ENCODE results near the gene MATCAP1.

Gene MATCAP1

GRCh38 chr16:67213197-67214019 is 29.6 kb upstream of the MATCAP1 start:
- peaks cover 2% of the 10 kb centered on the region for H3K36me3 Mint-ChIP-seq (ENCODE audit: low read depth)
- H3K27ac Mint-ChIP-seq = no peak overlapping the region
- H3K4me3 Mint-ChIP-seq = no peak overlapping the region
- H3K4me1 Mint-ChIP-seq (ENCODE audit: low read depth) = no peaks in the 10 kb centered on the region
- DNase-seq = no peak
- no peaks in the 10 kb centered on the region for H3K27me3 Mint-ChIP-seq
- H3K9me3 Mint-ChIP-seq = no peaks in the 10 kb centered on the region

- H3K4me1 Mint-ChIP-seq (ENCODE audit: low read depth) = no peaks in the 10 kb centered on the region
- no peaks in the 10 kb centered on the region for H3K9me3 Mint-ChIP-seq
- peaks cover 2% of the 10 kb centered on the region for H3K36me3 Mint-ChIP-seq (ENCODE audit: low read depth)
- DNase-seq = no peak
- H3K27me3 Mint-ChIP-seq = no peaks in the 10 kb centered on the region
- H3K4me3 Mint-ChIP-seq = no peak overlapping the region
- no peak overlapping the region for H3K27ac Mint-ChIP-seq
These were observed 29.0 kb upstream of the MATCAP1 start for GRCh38 chr16:67212766-67213165.

GRCh38 chr16:67211674-67212073 is 27.9 kb upstream of the MATCAP1 start:
- Mint-ChIP-seq H3K9me3 (no peaks in the 10 kb centered on the region), H3K4me3 (no peak overlapping the region), H3K36me3 (ENCODE audit: low read depth) (peaks cover 3% of the 10 kb centered on the region), H3K4me1 (ENCODE audit: low read depth) (no peaks in the 10 kb centered on the region), H3K27ac (no peak overlapping the region), H3K27me3 (no peaks in the 10 kb centered on the region)
- DNase-seq = no peak

GRCh38 chr16:67210069-67210937 is 26.5 kb upstream of the MATCAP1 start:
- Mint-ChIP-seq H3K4me1 (ENCODE audit: low read depth) (no peaks in the 10 kb centered on the region), H3K27me3 (no peaks in the 10 kb centered on the region), H3K4me3 (no peak overlapping the region), H3K36me3 (ENCODE audit: low read depth) (peaks cover 13% of the 10 kb centered on the region), H3K27ac (peak overlapping the region; percentile 35), H3K9me3 (no peaks in the 10 kb centered on the region)
- no peak for DNase-seq

GRCh38 chr16:67209565-67209964 is 25.8 kb upstream of the MATCAP1 start:
- no peaks in the 10 kb centered on the region for H3K4me1 Mint-ChIP-seq (ENCODE audit: low read depth)
- peaks cover 15% of the 10 kb centered on the region for H3K36me3 Mint-ChIP-seq (ENCODE audit: low read depth)
- H3K27me3 Mint-ChIP-seq = no peaks in the 10 kb centered on the region
- DNase-seq = no peak
- no peaks in the 10 kb centered on the region for H3K9me3 Mint-ChIP-seq
- no peak overlapping the region for H3K4me3 Mint-ChIP-seq
- no peak overlapping the region for H3K27ac Mint-ChIP-seq

GRCh38 chr16:67208154-67208896 is 24.6 kb upstream of the MATCAP1 start:
- H3K36me3 Mint-ChIP-seq (ENCODE audit: low read depth) = peaks cover 27% of the 10 kb centered on the region
- H3K27me3 Mint-ChIP-seq = no peaks in the 10 kb centered on the region

GRCh38 chr16:67207249-67208091 is 23.7 kb upstream of the MATCAP1 start:
- H3K27me3 Mint-ChIP-seq = no peaks in the 10 kb centered on the region
- H3K36me3 Mint-ChIP-seq (ENCODE audit: low read depth) = peaks cover 32% of the 10 kb centered on the region
- H3K4me3 Mint-ChIP-seq = no peak overlapping the region
- H3K4me1 Mint-ChIP-seq (ENCODE audit: low read depth) = no peaks in the 10 kb centered on the region
- no peak for DNase-seq
- H3K9me3 Mint-ChIP-seq = no peaks in the 10 kb centered on the region
- H3K27ac Mint-ChIP-seq = peak overlapping the region; percentile 77

More at GRCh38 chr16:67208154-67208896, 24.6 kb upstream of the MATCAP1 start:
- Mint-ChIP-seq H3K27ac (peak overlapping the region; percentile 23), H3K4me1 (ENCODE audit: low read depth) (no peaks in the 10 kb centered on the region), H3K9me3 (no peaks in the 10 kb centered on the region), H3K4me3 (no peak overlapping the region)
- DNase-seq = no peak

GRCh38 chr16:67206838-67207248 is 23.1 kb upstream of the MATCAP1 start:
- peaks cover 39% of the 10 kb centered on the region for H3K36me3 Mint-ChIP-seq (ENCODE audit: low read depth)
- H3K27me3 Mint-ChIP-seq = no peaks in the 10 kb centered on the region
- no peak for DNase-seq
- no peaks in the 10 kb centered on the region for H3K9me3 Mint-ChIP-seq
- H3K4me3 Mint-ChIP-seq = no peak overlapping the region
- H3K4me1 Mint-ChIP-seq (ENCODE audit: low read depth) = no peaks in the 10 kb centered on the region
- H3K27ac Mint-ChIP-seq = peak overlapping the region; percentile 77

- Mint-ChIP-seq H3K4me3 (no peak overlapping the region), H3K4me1 (ENCODE audit: low read depth) (no peaks in the 10 kb centered on the region)
These were observed 22.5 kb upstream of the MATCAP1 start for GRCh38 chr16:67206129-67206837.

GRCh38 chr16:67204076-67204475 is 20.3 kb upstream of the MATCAP1 start:
- H3K4me3 Mint-ChIP-seq = no peak overlapping the region
- H3K4me1 Mint-ChIP-seq (ENCODE audit: low read depth) = no peaks in the 10 kb centered on the region
- no peaks in the 10 kb centered on the region for H3K27me3 Mint-ChIP-seq
- H3K27ac Mint-ChIP-seq = peak overlapping the region; percentile 14
- no peak for DNase-seq
- H3K9me3 Mint-ChIP-seq = no peaks in the 10 kb centered on the region
- peaks cover 61% of the 10 kb centered on the region for H3K36me3 Mint-ChIP-seq (ENCODE audit: low read depth)

More at GRCh38 chr16:67206129-67206837, 22.5 kb upstream of the MATCAP1 start:
- Mint-ChIP-seq H3K36me3 (ENCODE audit: low read depth) (peaks cover 44% of the 10 kb centered on the region), H3K27me3 (no peaks in the 10 kb centered on the region), H3K9me3 (no peaks in the 10 kb centered on the region), H3K27ac (peak overlapping the region; percentile 77)
- no peak for DNase-seq

- H3K27ac Mint-ChIP-seq = no peak overlapping the region
- H3K4me3 Mint-ChIP-seq = no peak overlapping the region
- H3K36me3 Mint-ChIP-seq (ENCODE audit: low read depth) = peaks cover 67% of the 10 kb centered on the region
These were observed 19.3 kb upstream of the MATCAP1 start for GRCh38 chr16:67202956-67203493.

GRCh38 chr16:67202426-67202825 is 18.7 kb upstream of the MATCAP1 start:
- no peak for DNase-seq
- no peaks in the 10 kb centered on the region for H3K9me3 Mint-ChIP-seq
- peaks cover 73% of the 10 kb centered on the region for H3K36me3 Mint-ChIP-seq (ENCODE audit: low read depth)
- H3K4me1 Mint-ChIP-seq (ENCODE audit: low read depth) = no peaks in the 10 kb centered on the region
- no peak overlapping the region for H3K4me3 Mint-ChIP-seq
- H3K27me3 Mint-ChIP-seq = no peaks in the 10 kb centered on the region
- H3K27ac Mint-ChIP-seq = no peak overlapping the region

More at GRCh38 chr16:67202956-67203493, 19.3 kb upstream of the MATCAP1 start:
- Mint-ChIP-seq H3K27me3 (no peaks in the 10 kb centered on the region), H3K4me1 (ENCODE audit: low read depth) (no peaks in the 10 kb centered on the region), H3K9me3 (no peaks in the 10 kb centered on the region)
- DNase-seq = no peak
